ENCODE results near the gene NNAT.

The NNAT gene

GRCh38 chr20:37567671-37568588 is 46.9 kb downstream of the NNAT start:
- no peak for DNase-seq

GRCh38 chr20:37570419-37570818 is 49.4 kb downstream of the NNAT start:
- DNase-seq: no peak

GRCh38 chr20:37571033-37571432 is 50.0 kb downstream of the NNAT start:
- no peak for DNase-seq

Data from stimulated activated naive CD4-positive, alpha-beta T cell treated with Interleukin-2 at 50 U/mL for 16 hours (primary cell).